ENCODE results near the gene CNTF.
A peak's percentile ranks its signal among the peaks of the same experiment; 100 is the strongest.

Gene CNTF

DNA sequence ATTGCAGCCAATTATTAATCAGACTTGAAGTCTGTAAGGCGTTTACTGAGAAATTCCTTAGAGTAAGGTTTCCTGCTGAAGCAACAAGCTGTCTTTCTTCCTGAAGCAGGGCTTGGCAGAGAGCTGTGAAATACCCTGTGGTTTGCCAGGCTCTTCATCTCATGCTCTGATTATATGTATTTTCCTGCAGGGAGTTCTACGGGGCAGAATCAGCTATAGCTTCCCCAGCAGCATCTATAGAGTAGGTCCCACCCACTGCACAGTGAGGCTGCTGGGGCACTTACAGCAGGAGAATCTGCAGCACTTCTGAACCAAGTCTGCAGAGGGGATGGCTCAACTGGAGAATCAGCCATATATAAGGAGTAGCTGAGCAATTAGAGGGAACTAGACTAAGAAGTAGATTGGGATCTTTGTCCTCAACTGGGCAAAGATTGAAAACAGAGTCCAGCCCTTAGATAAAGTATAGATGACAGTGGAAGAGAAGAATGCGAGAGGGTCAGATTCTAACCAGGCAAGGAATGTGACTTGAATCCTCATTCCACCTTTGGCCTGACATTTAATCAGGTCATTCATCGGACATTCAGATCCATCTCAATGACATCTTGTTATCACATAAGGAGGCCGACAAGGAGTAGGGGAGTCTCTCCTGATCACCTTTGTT is 37.6 kb downstream of the CNTF start:
- H3K9me3 ChIP-seq (ENCODE audit: insufficient read depth, low read depth, low read length): no peaks in the 10 kb centered on the region
- no peak overlapping the region for H2AK5ac ChIP-seq (ENCODE audit: low read length)
- H3K4me3 ChIP-seq (ENCODE audit: low read depth, low read length): no peak overlapping the region
- H3K79me2 ChIP-seq (ENCODE audit: control insufficient read depth, insufficient read depth, low read length, poor library complexity): no peaks in the 10 kb centered on the region
- no peak overlapping the region for H3K4me2 ChIP-seq (ENCODE audit: low read length)
- no peak overlapping the region for H4K12ac ChIP-seq (ENCODE audit: low read depth, low read length)
- H3K79me1 ChIP-seq (ENCODE audit: low read length): no peaks in the 10 kb centered on the region
- peaks cover 0 to 4% of the 10 kb centered on the region in 2 experiments for H3K4me1 ChIP-seq (ENCODE audit: control insufficient read depth in 1 of 2, insufficient read depth in 2 of 2, low read length in 2 of 2)
- H2AFZ ChIP-seq (ENCODE audit: insufficient read depth, low read length, poor library complexity): no peak overlapping the region
- H2BK120ac ChIP-seq (ENCODE audit: insufficient read depth, low read length, poor library complexity): no peak overlapping the region
- no peak overlapping the region for H4K91ac ChIP-seq (ENCODE audit: low read depth, low read length)
- no peak overlapping the region for H2BK5ac ChIP-seq (ENCODE audit: low read depth, low read length, poor library complexity)
- no peak overlapping the region for H2BK12ac ChIP-seq (ENCODE audit: low read length)
- H3K36me3 ChIP-seq (ENCODE audit: control insufficient read depth in 1 of 2, insufficient read depth in 2 of 2, low read length in 2 of 2): no peaks in the 10 kb centered on the region
- no peak overlapping the region for H3K23ac ChIP-seq (ENCODE audit: low read length)
- no peaks in the 10 kb centered on the region for H3K27me3 ChIP-seq (ENCODE audit: insufficient read depth, low read length)
- H3K4ac ChIP-seq (ENCODE audit: low read depth, low read length): no peak overlapping the region
- no peak overlapping the region for H4K8ac ChIP-seq (ENCODE audit: low read depth, low read length)
- H3K27ac ChIP-seq (ENCODE audit: low read depth, low read length): peak overlapping the region; percentile 61
- H3K9ac ChIP-seq (ENCODE audit: low read length): no peak overlapping the region
- no CpG with 5 or more reads among the region's 5 CpGs for WGBS (ENCODE audit: extremely low coverage, insufficient coverage, insufficient read length)
- H3K18ac ChIP-seq (ENCODE audit: low read length): no peak overlapping the region
- H3K14ac ChIP-seq (ENCODE audit: low read length): no peak overlapping the region
- peak; percentile 30 to 85 for DNase-seq

DNA sequence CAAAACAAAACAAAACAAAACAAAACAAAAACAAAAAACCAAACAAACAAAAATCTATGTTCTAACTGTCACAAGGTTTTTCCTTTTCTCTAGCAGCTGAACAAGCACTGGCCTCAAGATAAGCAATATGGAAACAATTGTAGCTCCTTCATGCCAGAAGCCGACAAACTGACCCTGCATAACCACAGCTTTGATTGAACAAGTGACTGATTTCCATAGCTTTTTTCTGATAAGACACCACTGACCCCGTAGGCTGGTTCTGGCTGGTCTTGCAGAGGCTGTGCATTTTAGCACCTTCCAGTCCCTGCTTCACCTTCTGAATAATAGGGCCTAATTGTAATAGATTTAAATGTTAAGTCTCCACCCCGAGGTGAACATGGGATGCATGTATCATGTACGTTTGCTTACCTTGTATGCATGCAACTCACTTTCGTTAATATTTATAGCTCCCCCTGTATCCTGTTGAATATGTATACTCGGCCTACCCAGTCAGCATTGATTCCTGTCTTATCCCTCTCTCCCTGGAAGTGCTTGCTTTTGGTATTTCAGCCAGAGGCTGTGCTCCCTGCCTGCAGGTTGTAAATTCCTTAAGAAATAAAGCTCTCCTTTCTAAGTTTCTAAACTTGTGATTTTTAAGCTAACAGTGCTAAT is 49.6 kb downstream of the CNTF start:
- no peak overlapping the region for H3K9ac ChIP-seq (ENCODE audit: low read length)
- no peaks in the 10 kb centered on the region for H3K36me3 ChIP-seq (ENCODE audit: control insufficient read depth in 1 of 2, insufficient read depth in 2 of 2, low read length in 2 of 2)
- no peaks in the 10 kb centered on the region for H3K79me1 ChIP-seq (ENCODE audit: low read length)
- H4K12ac ChIP-seq (ENCODE audit: low read depth, low read length): no peak overlapping the region
- no peaks in the 10 kb centered on the region for H3K4me1 ChIP-seq (ENCODE audit: control insufficient read depth in 1 of 2, insufficient read depth in 2 of 2, low read length in 2 of 2)
- DNase-seq: no peak
- WGBS (ENCODE audit: extremely low coverage, insufficient coverage, insufficient read length): no CpG with 5 or more reads among the region's 6 CpGs
- H2BK5ac ChIP-seq (ENCODE audit: low read depth, low read length, poor library complexity): no peak overlapping the region
- no peak overlapping the region for H3K4me3 ChIP-seq (ENCODE audit: low read depth, low read length)
- no peak overlapping the region for H3K14ac ChIP-seq (ENCODE audit: low read length)
- H3K23ac ChIP-seq (ENCODE audit: low read length): no peak overlapping the region
- H3K27ac ChIP-seq (ENCODE audit: low read depth, low read length): no peak overlapping the region
- no peak overlapping the region for H3K4me2 ChIP-seq (ENCODE audit: low read length)
- no peaks in the 10 kb centered on the region for H3K9me3 ChIP-seq (ENCODE audit: insufficient read depth, low read depth, low read length)
- H3K18ac ChIP-seq (ENCODE audit: low read length): no peak overlapping the region
- no peak overlapping the region for H2AFZ ChIP-seq (ENCODE audit: insufficient read depth, low read length, poor library complexity)
- H2AK5ac ChIP-seq (ENCODE audit: low read length): no peak overlapping the region
- no peak overlapping the region for H2BK120ac ChIP-seq (ENCODE audit: insufficient read depth, low read length, poor library complexity)
- H4K8ac ChIP-seq (ENCODE audit: low read depth, low read length): no peak overlapping the region
- no peak overlapping the region for H4K91ac ChIP-seq (ENCODE audit: low read depth, low read length)
- no peaks in the 10 kb centered on the region for H3K79me2 ChIP-seq (ENCODE audit: control insufficient read depth, insufficient read depth, low read length, poor library complexity)
- H3K27me3 ChIP-seq (ENCODE audit: insufficient read depth, low read length): no peaks in the 10 kb centered on the region
- H2BK12ac ChIP-seq (ENCODE audit: low read length): no peak overlapping the region
- no peak overlapping the region for H3K4ac ChIP-seq (ENCODE audit: low read depth, low read length)

DNA sequence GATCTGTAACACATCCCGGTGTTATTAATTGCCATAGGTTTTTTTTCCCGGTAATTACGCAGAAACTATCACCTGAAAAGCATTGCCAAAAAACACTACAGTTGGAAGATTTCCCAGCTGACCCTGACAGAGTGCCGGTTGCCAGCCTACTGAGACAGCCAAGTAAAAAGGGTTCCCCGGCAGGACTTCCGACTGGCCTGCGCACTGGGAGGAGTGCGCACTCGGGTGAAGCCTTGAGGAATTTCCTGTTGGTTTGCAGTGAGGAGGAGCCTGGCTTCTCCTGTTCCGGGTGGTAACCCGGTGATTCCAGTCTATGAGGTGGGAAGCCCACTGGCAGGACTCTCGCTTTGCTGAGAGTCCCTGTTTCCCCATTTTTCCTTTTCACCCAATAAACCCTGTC is 52.1 kb downstream of the CNTF start:
- Histone ChIP-seq H2BK120ac (ENCODE audit: insufficient read depth, low read length, poor library complexity) (no peak overlapping the region), H3K9ac (ENCODE audit: low read length) (no peak overlapping the region), H4K91ac (ENCODE audit: low read depth, low read length) (no peak overlapping the region), H3K27me3 (ENCODE audit: insufficient read depth, low read length) (no peaks in the 10 kb centered on the region), H2AK5ac (ENCODE audit: low read length) (no peak overlapping the region), H3K9me3 (ENCODE audit: insufficient read depth, low read depth, low read length) (no peaks in the 10 kb centered on the region), H2BK5ac (ENCODE audit: low read depth, low read length, poor library complexity) (no peak overlapping the region), H3K79me2 (ENCODE audit: control insufficient read depth, insufficient read depth, low read length, poor library complexity) (no peaks in the 10 kb centered on the region), H3K4me3 (ENCODE audit: low read depth, low read length) (no peak overlapping the region), H3K4me2 (ENCODE audit: low read length) (no peak overlapping the region), H3K27ac (ENCODE audit: low read depth, low read length) (no peak overlapping the region), H3K23ac (ENCODE audit: low read length) (no peak overlapping the region), H2AFZ (ENCODE audit: insufficient read depth, low read length, poor library complexity) (no peak overlapping the region), H3K4me1 (ENCODE audit: control insufficient read depth in 1 of 2, insufficient read depth in 2 of 2, low read length in 2 of 2) (no peaks in the 10 kb centered on the region), H3K14ac (ENCODE audit: low read length) (no peak overlapping the region), H4K12ac (ENCODE audit: low read depth, low read length) (no peak overlapping the region), H2BK12ac (ENCODE audit: low read length) (no peak overlapping the region), H3K4ac (ENCODE audit: low read depth, low read length) (no peak overlapping the region), H3K79me1 (ENCODE audit: low read length) (no peaks in the 10 kb centered on the region), H3K18ac (ENCODE audit: low read length) (no peak overlapping the region), H3K36me3 (ENCODE audit: control insufficient read depth in 1 of 2, insufficient read depth in 2 of 2, low read length in 2 of 2) (no peaks in the 10 kb centered on the region), H4K8ac (ENCODE audit: low read depth, low read length) (no peak overlapping the region)
- DNase-seq: no peak
- no CpG with 5 or more reads among the region's 12 CpGs for WGBS (ENCODE audit: extremely low coverage, insufficient coverage, insufficient read length)
